Nephron (organoid): ENCODE data around the gene TMEM134.

ENCODE experiments used
- H3K27ac Mint-ChIP-seq, 3 experiments: 2 replicates each; pipeline ENCODE4 v1.8.0; 2020; ENCODE audit warnings: mixed read lengths in 3 of 3, mild to moderate bottlenecking in 2 of 3, moderate library complexity in 1 of 3
- H3K27me3 Mint-ChIP-seq: 2 replicates; pipeline ENCODE4 v1.8.0; 2021; ENCODE audit warnings: low read depth, mild to moderate bottlenecking, moderate library complexity, mixed read lengths
- H3K36me3 Mint-ChIP-seq: 2 replicates; pipeline ENCODE4 v1.8.0; 2020; ENCODE audit warnings: low read depth, mixed read lengths
- H3K4me1 Mint-ChIP-seq: 2 replicates; pipeline ENCODE4 v1.8.0; 2020; ENCODE audit warnings: mixed read lengths
- H3K4me3 Mint-ChIP-seq, 3 experiments: 2 replicates each; pipeline ENCODE4 v1.8.0; 2020; ENCODE audit warnings: mild to moderate bottlenecking in 3 of 3, mixed read lengths in 3 of 3, moderate library complexity in 2 of 3
- H3K9me3 Mint-ChIP-seq: 2 replicates; pipeline ENCODE4 v1.8.0; 2020; ENCODE audit warnings: mixed read lengths
- CTCF ChIP-seq, 3 experiments: fragments of 200-600 bp; sonication (generic); IDR thresholded peaks; one replicate each; pipeline ENCODE4 v1.5.0; 2021; ENCODE audit warnings: antibody characterized with exemption in 3 of 3; ENCODE audit not compliant: unreplicated experiment in 3 of 3

TMEM134 gene

DNA sequence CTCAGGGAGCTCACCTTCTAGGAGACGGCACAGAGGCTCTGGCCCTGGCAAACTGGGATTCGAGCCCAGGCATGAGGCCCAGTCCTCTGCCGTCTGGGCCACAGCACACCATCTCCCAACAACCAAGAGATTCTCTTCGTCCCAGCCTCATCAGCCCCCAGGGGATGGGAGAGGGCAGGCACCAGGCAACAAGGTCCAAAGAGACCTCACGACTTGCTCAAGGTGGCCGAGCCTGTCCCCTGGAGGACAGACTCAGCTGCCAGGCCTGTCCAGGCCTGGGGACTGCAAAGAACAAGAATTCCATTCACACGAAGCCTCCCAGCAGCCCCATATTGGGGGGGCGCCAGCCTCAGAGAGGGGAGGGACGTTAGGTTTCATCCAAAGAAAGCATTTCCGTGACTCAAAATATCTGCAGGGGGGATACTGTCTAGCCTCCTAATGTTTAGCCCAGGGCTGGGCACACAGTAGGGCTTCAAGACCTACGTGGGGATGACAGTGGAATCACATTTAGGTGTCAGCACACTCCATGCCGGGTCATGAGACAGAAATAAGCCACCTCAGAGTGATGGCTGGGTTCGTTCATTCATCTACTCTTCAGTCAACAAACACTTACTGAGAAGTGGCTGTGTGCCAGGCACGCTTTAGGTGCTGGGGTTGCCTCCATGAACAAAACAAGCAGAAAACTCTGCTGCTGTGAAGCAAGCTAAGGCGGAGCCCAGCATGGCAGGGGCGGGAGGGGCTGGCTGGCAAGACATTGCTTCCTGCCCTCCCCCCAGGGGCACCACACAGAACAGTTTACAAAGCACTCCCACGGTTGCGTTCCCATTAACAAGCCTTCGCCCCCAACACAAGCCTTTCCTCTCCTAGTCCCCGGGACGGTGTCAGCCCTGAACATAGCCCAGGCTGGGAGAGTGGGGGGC, 52.4 kb downstream of the TMEM134 start:
- Mint-ChIP-seq H3K27ac (peak overlapping the region; percentile 63 to 89 (median 67)), H3K9me3 (no peaks in the 10 kb centered on the region), H3K36me3 (no peaks in the 10 kb centered on the region), H3K4me1 (peaks cover 32% of the 10 kb centered on the region), H3K4me3 (peak overlapping the region; percentile 65 to 81 (median 78)), H3K27me3 (peaks cover 42% of the 10 kb centered on the region)
- TF ChIP-seq CTCF (IDR thresholded peaks at IDR 0.05; ENCODE audit: unreplicated experiment in 3 of 3) = no peak

DNA sequence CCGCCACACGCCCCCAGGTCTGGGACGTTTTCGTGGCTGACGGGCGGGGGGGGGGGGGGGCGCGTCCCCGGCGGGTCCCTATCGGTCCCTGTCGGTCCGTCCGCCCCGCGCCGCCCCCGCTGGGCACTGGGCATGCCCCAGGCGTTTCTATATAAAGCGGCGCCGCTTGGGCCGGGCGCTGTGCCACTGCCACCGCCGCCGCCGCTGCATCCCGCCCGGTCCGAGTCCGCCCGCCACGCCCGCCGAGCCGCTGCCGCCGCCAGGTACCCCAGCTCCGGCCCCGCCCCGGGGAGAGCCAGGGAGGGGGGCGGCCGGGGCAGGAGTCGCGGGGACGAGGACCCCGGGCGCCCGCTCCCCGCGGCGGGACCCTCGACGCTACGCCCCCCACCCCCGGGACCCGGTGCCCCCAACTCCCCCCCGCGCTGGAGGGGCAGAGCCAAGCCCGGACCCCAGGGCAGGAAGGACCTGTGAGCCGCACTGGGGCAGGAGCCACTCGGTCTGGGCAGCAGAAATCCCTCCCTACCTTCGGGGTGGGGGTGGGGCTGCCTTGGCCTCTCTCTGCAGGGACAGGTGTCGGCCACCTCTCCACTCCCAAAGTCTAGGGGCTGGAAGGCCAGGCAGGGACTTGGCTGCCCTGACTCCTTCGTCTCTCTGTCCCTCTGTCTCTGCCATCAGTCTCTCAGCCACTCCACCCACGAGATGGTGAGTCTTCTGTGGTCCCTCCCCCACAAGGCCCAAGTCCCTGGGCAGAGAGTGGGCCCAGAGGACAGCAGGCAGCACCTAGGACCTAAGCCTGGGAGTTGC, 53.3 kb downstream of the TMEM134 start, which contains the start of gene CARNS1:
Gene CARNS1 (plus strand): TSS at position 178 of the 804 bp plus-strand sequence. CDS start 522 bp downstream, at position 700.
- Mint-ChIP-seq H3K4me1 (peaks cover 32% of the 10 kb centered on the region), H3K4me3 (peak within 1 kb of the TSS; percentile 65 to 81 (median 78)), H3K27me3 (peaks cover 49% of the 10 kb centered on the region), H3K36me3 (no peaks in the 10 kb centered on the region), H3K27ac (peak within 1 kb of the TSS; percentile 63 to 89 (median 67)), H3K9me3 (no peaks in the 10 kb centered on the region)
- TF ChIP-seq CTCF (IDR thresholded peaks at IDR 0.05; ENCODE audit: unreplicated experiment in 3 of 3) = no peak

GRCh38 chr11:67413266-67413849, 55.7 kb downstream of the TMEM134 start:
- Mint-ChIP-seq H3K4me3 (peak overlapping the region; percentile 23 to 76 (median 35)), H3K27ac (peak overlapping the region in 2 of 3 experiments; percentile 63 to 69), H3K9me3 (no peaks in the 10 kb centered on the region), H3K36me3 (no peaks in the 10 kb centered on the region), H3K4me1 (peaks cover 31% of the 10 kb centered on the region), H3K27me3 (peaks cover 51% of the 10 kb centered on the region)
- no peak for TF ChIP-seq CTCF (IDR thresholded peaks at IDR 0.05; ENCODE audit: unreplicated experiment in 3 of 3)

- no peak for TF ChIP-seq CTCF (IDR thresholded peaks at IDR 0.05; ENCODE audit: unreplicated experiment in 3 of 3)
- peak overlapping the region in 2 of 3 experiments; percentile 63 to 69 for H3K27ac Mint-ChIP-seq
- H3K4me1 Mint-ChIP-seq = peaks cover 25% of the 10 kb centered on the region
- no peaks in the 10 kb centered on the region for H3K36me3 Mint-ChIP-seq
- no peaks in the 10 kb centered on the region for H3K9me3 Mint-ChIP-seq
- peaks cover 51% of the 10 kb centered on the region for H3K27me3 Mint-ChIP-seq
- no peak overlapping the region for H3K4me3 Mint-ChIP-seq
Measured at GRCh38 chr11:67412495-67413179, 56.4 kb downstream of the TMEM134 start.

DNA sequence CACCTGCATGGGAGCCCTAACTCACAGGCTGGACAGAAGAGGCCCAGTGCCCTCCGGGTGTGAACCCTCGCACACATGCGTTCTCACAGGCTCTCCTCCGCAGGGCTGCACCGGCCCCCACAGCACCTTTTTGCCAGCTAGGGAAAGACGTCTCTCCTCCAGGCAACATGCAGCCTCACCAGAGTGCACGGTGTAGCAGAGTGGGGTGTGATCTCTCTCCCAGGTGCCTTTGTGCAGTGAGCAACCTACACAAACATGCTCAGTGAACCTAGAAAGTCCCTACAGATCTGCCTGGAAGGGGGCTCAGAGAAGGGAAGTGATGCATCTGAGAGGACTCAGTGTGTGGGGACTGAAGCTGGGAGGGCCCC, 57.3 kb downstream of the TMEM134 start:
- Mint-ChIP-seq H3K27me3 (peaks cover 46% of the 10 kb centered on the region), H3K27ac (no peak overlapping the region), H3K36me3 (no peaks in the 10 kb centered on the region), H3K4me1 (peaks cover 27% of the 10 kb centered on the region), H3K9me3 (no peaks in the 10 kb centered on the region), H3K4me3 (no peak overlapping the region)
- TF ChIP-seq CTCF (IDR thresholded peaks at IDR 0.05; ENCODE audit: unreplicated experiment in 3 of 3) = no peak
